Natural killer cell treated with Interleukin-12 subunit alpha and Interleukin-12 subunit beta and Interleukin-15 and Interleukin-18, amount 100 ng/mL, for 72 hours (primary cell): ENCODE measurements around the gene CYTH2. TPM values are rescaled to one million over a fixed set of nuclear protein-coding genes. Genes with fewer than 3 reads are reported as not detected.

Experiments
- ATAC-seq, 2 donors: fragments of 150-1000 bp; cut with Tn5 transposase in 1 of 2; sonication (Bioruptor Pico), chemical (Tn5 transposase) in 1 of 2; 2 replicates each; pipeline ENCODE4 v1.10.0; 2021
- DNase-seq: peaks from one replicate; pipeline ENCODE4 v3.0.0; 2022; ENCODE audit warnings: low spot score
- H3K27ac Mint-ChIP-seq, 2 donors: 1 replicate in 1 of 2; 2 replicates in 1 of 2; pipeline ENCODE4 v1.8.0; 2022; ENCODE audit warnings: mixed read lengths in 2 of 2, mild to moderate bottlenecking in 1 of 2, moderate library complexity in 1 of 2
- H3K27me3 Mint-ChIP-seq, 2 donors: 1 replicate in 1 of 2; 2 replicates in 1 of 2; pipeline ENCODE4 v1.8.0; 2022; ENCODE audit warnings: mixed read lengths in 2 of 2
- H3K36me3 Mint-ChIP-seq: one replicate; pipeline ENCODE4 v1.8.0; 2022; ENCODE audit warnings: mixed read lengths
- H3K4me1 Mint-ChIP-seq, 2 donors: 1 replicate in 1 of 2; 2 replicates in 1 of 2; pipeline ENCODE4 v1.8.0; 2022; ENCODE audit warnings: low read depth in 2 of 2, mixed read lengths in 2 of 2, mild to moderate bottlenecking in 1 of 2
- H3K4me3 Mint-ChIP-seq: one replicate; pipeline ENCODE4 v1.8.0; 2022; ENCODE audit warnings: mixed read lengths
- H3K9me3 Mint-ChIP-seq: 2 replicates; pipeline ENCODE4 v1.8.0; 2022; ENCODE audit warnings: mixed read lengths
- total RNA-seq, 2 donors: library from RNA; stranded (reverse); gene quantifications; one replicate each; pipeline ENCODE4 v1.2.3, GENCODE V29; 2022

Gene CYTH2
- total RNA-seq, 2 donors from 2014 or later = 66.4 to 66.9 TPM

DNA sequence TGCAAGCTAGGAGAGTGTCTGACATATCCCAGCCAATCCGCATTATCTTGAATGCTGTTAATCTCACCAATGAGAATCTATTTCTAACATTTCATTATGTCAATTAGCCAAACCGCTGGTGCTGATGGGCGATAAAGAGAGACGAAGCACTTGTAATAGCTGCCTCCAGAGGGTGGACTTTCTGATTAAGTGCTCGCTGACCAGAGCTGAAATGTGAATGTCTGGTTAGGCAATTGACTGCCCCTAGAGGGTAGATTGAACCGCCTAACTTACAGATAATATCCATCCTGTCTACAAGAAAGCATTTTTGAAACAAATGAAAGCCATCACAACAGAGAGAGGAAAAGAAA, 23.9 kb upstream of the CYTH2 start:
- Mint-ChIP-seq H3K27me3 (peaks cover 18 to 20% of the 10 kb centered on the region in 2 donors), H3K4me3 (peak overlapping the region; percentile 93), H3K36me3 (peaks cover 16% of the 10 kb centered on the region), H3K9me3 (no peaks in the 10 kb centered on the region), H3K4me1 (peaks cover 21 to 31% of the 10 kb centered on the region in 2 donors), H3K27ac (peak overlapping the region; percentile 86 to 98)
- DNase-seq (no peak), ATAC-seq (peak; percentile 34 to 37)

DNA sequence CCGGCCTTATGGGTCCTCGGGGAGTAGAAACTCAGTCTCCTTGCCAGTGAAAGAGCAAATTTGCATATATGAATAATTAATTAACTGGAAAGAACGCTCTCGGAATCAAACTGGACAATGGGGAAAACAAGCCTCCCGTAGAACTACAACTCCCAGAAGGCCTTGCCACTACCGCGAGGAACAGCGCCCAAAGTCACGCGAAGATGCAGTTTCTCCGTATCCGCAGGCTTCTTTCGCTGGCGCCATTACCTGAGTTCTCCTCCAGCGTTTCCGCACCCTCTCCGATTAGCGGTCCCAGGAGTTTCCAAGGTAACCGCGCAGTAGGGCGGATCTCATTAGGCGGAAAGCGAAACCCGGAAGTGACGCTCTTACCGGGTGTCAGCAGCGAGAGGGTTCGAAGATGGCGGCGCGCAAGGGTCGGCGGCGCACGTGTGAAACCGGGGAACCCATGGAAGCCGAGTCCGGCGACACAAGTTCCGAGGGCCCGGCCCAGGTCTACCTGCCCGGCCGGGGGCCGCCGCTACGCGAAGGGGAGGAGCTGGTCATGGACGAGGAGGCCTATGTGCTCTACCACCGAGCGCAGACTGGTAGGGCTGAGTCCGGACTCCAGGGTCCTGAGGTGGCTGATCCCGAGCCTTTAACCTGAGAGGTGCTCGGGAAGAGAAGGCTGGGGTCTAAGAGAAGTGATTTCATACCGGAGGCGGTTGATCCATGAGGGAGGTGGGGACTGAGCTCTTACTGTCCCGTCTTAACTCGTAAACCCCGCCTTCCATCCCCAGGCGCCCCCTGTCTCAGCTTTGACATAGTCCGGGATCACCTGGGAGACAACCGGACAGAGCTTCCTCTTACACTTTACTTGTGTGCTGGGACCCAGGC, 23.3 kb upstream of the CYTH2 start, which contains the start of gene GRWD1:
TSS of gene GRWD1 (plus strand) at position 378 of the 876 bp plus-strand sequence. CDS start at position 401, 23 bp downstream.
- Mint-ChIP-seq H3K9me3 (no peaks in the 10 kb centered on the region), H3K36me3 (peaks cover 16% of the 10 kb centered on the region), H3K4me3 (peak within 1 kb of the TSS; percentile 93), H3K4me1 (peaks cover 21 to 31% of the 10 kb centered on the region in 2 donors), H3K27ac (peak within 1 kb of the TSS; percentile 86 to 98), H3K27me3 (peaks cover 18 to 20% of the 10 kb centered on the region in 2 donors)
- peak; percentile 95 for ATAC-seq
- peak; percentile 91 for DNase-seq

DNA sequence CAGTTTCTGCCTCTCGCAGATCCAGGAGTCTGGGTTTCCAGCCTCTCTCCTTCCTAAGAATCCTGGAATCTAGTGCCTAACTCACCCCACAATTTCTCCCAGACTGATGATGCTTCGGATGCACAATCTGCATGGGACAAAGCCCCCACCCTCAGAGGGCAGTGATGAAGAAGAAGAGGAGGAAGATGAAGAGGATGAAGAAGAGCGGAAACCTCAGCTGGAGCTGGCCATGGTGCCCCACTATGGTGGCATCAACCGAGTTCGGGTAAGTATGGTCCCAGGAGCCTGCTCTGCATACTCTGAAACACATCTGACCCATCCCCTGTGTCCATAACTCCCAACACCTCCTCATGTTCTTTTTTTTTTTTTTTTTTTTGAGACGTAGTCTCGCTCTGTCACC, 22.6 kb upstream of the CYTH2 start:
- peak overlapping the region; percentile 93 for H3K4me3 Mint-ChIP-seq
- no peak for DNase-seq
- no peaks in the 10 kb centered on the region for H3K9me3 Mint-ChIP-seq
- peak overlapping the region; percentile 86 to 98 for H3K27ac Mint-ChIP-seq
- no peak for ATAC-seq
- peaks cover 15 to 18% of the 10 kb centered on the region in 2 donors for H3K27me3 Mint-ChIP-seq
- peaks cover 16% of the 10 kb centered on the region for H3K36me3 Mint-ChIP-seq
- peaks cover 21 to 31% of the 10 kb centered on the region in 2 donors for H3K4me1 Mint-ChIP-seq

GRCh38 chr19:48448563-48448962, 20.6 kb upstream of the CYTH2 start:
- peaks cover 21 to 31% of the 10 kb centered on the region in 2 donors for H3K4me1 Mint-ChIP-seq
- ATAC-seq = no peak
- no peaks in the 10 kb centered on the region for H3K9me3 Mint-ChIP-seq
- H3K36me3 Mint-ChIP-seq = peaks cover 16% of the 10 kb centered on the region
- H3K27ac Mint-ChIP-seq = no peak overlapping the region
- peaks cover 7 to 10% of the 10 kb centered on the region in 2 donors for H3K27me3 Mint-ChIP-seq
- H3K4me3 Mint-ChIP-seq = no peak overlapping the region
- DNase-seq = no peak

- Mint-ChIP-seq H3K27ac (no peak overlapping the region), H3K27me3 (no peaks in the 10 kb centered on the region), H3K4me1 (peaks cover 16 to 25% of the 10 kb centered on the region in 2 donors), H3K36me3 (peaks cover 23% of the 10 kb centered on the region), H3K4me3 (no peak overlapping the region), H3K9me3 (no peaks in the 10 kb centered on the region)
- DNase-seq (peak; percentile 54), ATAC-seq (no peak)
These were observed 18.7 kb upstream of the CYTH2 start for GRCh38 chr19:48450441-48450840.

DNA sequence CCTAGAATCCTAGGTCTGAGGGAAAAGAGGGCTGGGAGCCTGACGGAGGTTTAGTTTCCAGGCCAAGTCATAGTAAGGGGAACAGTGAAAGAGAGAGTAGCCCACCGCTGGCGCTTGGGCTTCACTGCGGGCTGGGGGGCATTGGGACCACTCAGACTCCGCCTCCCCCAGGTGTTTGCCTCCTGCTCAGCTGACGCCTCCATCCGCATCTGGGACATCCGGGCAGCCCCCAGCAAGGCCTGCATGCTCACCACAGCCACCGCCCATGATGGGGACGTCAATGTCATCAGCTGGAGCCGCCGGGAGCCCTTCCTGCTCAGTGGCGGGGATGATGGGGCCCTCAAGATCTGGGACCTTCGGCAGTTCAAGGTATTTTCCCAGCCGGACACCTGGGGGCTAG, 18.3 kb upstream of the CYTH2 start:
- peaks cover 16 to 20% of the 10 kb centered on the region in 2 donors for H3K4me1 Mint-ChIP-seq
- H3K4me3 Mint-ChIP-seq = no peak overlapping the region
- DNase-seq = peak; percentile 2
- peaks cover 23% of the 10 kb centered on the region for H3K36me3 Mint-ChIP-seq
- H3K27ac Mint-ChIP-seq = no peak overlapping the region
- H3K9me3 Mint-ChIP-seq = no peaks in the 10 kb centered on the region
- no peak for ATAC-seq
- no peaks in the 10 kb centered on the region for H3K27me3 Mint-ChIP-seq

- Mint-ChIP-seq H3K9me3 (no peaks in the 10 kb centered on the region), H3K4me1 (peaks cover 15 to 16% of the 10 kb centered on the region in 2 donors), H3K4me3 (no peak overlapping the region), H3K27ac (no peak overlapping the region), H3K36me3 (peaks cover 23% of the 10 kb centered on the region), H3K27me3 (no peaks in the 10 kb centered on the region)
- DNase-seq = no peak
- no peak for ATAC-seq
These were observed 17.5 kb upstream of the CYTH2 start for GRCh38 chr19:48451624-48452023.

GRCh38 chr19:48452289-48453190, 16.6 kb upstream of the CYTH2 start:
- DNase-seq = no peak
- Mint-ChIP-seq H3K36me3 (peaks cover 21% of the 10 kb centered on the region), H3K9me3 (no peaks in the 10 kb centered on the region), H3K27me3 (no peaks in the 10 kb centered on the region), H3K27ac (no peak overlapping the region), H3K4me3 (no peak overlapping the region), H3K4me1 (peaks cover 15 to 16% of the 10 kb centered on the region in 2 donors)
- ATAC-seq = no peak

DNA sequence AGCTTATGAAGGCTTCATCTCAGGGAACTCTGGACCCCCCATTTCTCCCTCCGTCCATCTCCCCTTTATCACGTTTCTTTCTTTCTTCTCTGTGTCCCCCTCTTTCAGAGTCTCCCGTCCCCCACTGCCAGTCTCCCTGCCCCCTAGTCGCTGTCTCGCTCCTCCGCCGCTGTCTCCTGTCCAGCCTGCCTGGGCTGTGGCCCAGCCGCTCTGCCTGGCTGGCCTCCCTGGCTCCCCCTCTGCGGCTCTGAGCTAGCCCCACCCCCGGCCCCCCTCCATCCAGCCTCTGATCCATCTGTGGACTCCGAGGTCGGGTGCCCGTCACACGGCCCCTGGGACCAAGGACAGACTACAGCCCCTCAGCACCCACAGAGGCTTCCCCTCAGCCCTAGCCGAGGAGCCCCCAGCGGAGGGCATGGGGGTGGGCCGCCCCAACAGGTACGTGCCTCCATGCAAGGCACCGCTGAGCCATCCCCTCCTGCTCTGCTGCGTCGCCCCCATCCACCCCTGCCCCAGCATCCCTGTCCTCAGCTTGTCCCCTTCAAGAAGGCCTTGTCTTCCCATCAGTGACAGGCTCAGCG, 14.9 kb upstream of the CYTH2 start:
- peak overlapping the region in 1 of 2 donors; percentile 15 for H3K27ac Mint-ChIP-seq

GRCh38 chr19:48455171-48455907, 13.8 kb upstream of the CYTH2 start, which contains the start of gene KCNJ14:
Gene KCNJ14 (plus strand): TSS chr19:48455574. CDS start chr19:48461725, 6,151 bp downstream.
- DNase-seq (no peak), ATAC-seq (no peak)
- Mint-ChIP-seq H3K27me3 (no peaks in the 10 kb centered on the region), H3K27ac (peak within 1 kb of the TSS in 1 of 2 donors; percentile 15), H3K4me3 (no peak within 1 kb of the TSS), H3K9me3 (no peaks in the 10 kb centered on the region), H3K36me3 (peaks cover 7% of the 10 kb centered on the region), H3K4me1 (peaks cover 7% of the 10 kb centered on the region in 2 donors)

More for the DNA sequence above, 14.9 kb upstream of the CYTH2 start:
- no peaks in the 10 kb centered on the region for H3K9me3 Mint-ChIP-seq
- peaks cover 7% of the 10 kb centered on the region for H3K36me3 Mint-ChIP-seq
- no peaks in the 10 kb centered on the region for H3K27me3 Mint-ChIP-seq
- H3K4me1 Mint-ChIP-seq = peaks cover 7% of the 10 kb centered on the region in 2 donors
- no peak overlapping the region for H3K4me3 Mint-ChIP-seq
- ATAC-seq (no peak), DNase-seq (no peak)

DNA sequence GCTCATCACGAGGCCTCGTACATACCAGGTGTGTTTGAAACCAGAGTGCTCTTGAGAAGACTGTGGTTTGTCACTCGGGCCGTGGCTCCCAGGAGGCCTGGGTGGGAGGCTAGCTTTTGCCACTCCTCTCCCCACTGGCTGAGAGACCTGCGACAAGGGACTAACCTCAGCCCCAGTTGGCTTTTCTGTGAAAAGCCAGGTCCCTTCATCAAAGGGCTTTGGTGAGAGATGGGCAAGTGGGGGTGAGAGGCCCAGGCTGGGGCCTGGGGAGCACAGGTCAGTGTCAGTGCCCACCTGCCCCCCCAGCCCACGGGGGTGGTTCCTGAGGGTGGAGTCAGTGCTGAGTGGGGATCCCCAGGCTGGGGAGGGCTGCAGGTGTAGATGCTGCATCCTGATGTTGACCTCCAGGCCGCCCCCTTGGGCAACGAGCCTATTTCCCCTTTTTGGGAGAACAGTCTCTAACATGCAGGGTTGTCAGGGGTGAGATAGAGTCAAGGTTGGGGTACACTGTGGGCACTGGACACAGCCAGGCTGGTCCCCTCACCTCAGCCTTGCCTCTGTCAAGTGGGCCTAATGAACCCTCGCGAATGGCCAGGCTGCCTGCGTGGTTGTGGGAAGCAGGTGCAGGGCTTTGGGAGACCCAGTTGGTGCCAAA, 13.1 kb upstream of the CYTH2 start:
- Mint-ChIP-seq H3K4me3 (no peak overlapping the region), H3K9me3 (no peaks in the 10 kb centered on the region), H3K27ac (no peak overlapping the region), H3K36me3 (peaks cover 7% of the 10 kb centered on the region), H3K27me3 (no peaks in the 10 kb centered on the region), H3K4me1 (peaks cover 7% of the 10 kb centered on the region in 2 donors)
- peak in 1 of 2 donors; percentile 7 for ATAC-seq
- DNase-seq = no peak

DNA sequence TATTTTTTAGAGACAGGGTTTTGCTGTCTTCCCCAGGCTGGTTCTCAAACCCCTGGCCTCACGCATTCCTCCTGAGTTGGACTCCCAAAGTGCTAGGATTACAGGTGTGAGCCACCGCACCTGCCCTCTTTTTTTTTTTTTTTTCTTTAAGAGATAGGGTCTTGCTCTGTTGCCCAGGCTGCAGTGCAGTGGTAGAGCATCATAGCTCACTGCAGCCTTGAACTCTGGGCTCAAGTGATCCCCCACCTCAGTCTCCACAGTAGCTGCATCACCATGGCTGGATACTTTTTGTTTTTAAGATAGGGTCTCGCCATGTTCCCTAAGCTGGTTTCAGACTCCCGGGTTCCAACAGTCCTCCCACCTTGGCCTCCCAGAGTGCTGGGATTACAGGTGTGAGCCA, 12.3 kb upstream of the CYTH2 start:
- peaks cover 7% of the 10 kb centered on the region for H3K36me3 Mint-ChIP-seq

More for the DNA sequence above, 12.3 kb upstream of the CYTH2 start:
- no peaks in the 10 kb centered on the region for H3K27me3 Mint-ChIP-seq
- DNase-seq = no peak
- peaks cover 7% of the 10 kb centered on the region in 2 donors for H3K4me1 Mint-ChIP-seq
- H3K9me3 Mint-ChIP-seq = no peaks in the 10 kb centered on the region
- no peak overlapping the region for H3K27ac Mint-ChIP-seq
- H3K4me3 Mint-ChIP-seq = no peak overlapping the region
- no peak for ATAC-seq
